ENCODE data around the gene PTPN23.

Gene PTPN23

GRCh38 chr3:47385796-47386195 lies 5.0 kb downstream of the PTPN23 start:
- H3K4me1 ChIP-seq = no peaks in the 10 kb centered on the region
- no peak overlapping the region for H3K4me3 ChIP-seq (ENCODE audit: low read depth, low read length)
- no peaks in the 10 kb centered on the region for H3K36me3 ChIP-seq
- no peak for DNase-seq
- no peaks in the 10 kb centered on the region for H3K27me3 ChIP-seq
- H3K9me3 ChIP-seq = no peaks in the 10 kb centered on the region
- TF ChIP-seq, protein P1, sequence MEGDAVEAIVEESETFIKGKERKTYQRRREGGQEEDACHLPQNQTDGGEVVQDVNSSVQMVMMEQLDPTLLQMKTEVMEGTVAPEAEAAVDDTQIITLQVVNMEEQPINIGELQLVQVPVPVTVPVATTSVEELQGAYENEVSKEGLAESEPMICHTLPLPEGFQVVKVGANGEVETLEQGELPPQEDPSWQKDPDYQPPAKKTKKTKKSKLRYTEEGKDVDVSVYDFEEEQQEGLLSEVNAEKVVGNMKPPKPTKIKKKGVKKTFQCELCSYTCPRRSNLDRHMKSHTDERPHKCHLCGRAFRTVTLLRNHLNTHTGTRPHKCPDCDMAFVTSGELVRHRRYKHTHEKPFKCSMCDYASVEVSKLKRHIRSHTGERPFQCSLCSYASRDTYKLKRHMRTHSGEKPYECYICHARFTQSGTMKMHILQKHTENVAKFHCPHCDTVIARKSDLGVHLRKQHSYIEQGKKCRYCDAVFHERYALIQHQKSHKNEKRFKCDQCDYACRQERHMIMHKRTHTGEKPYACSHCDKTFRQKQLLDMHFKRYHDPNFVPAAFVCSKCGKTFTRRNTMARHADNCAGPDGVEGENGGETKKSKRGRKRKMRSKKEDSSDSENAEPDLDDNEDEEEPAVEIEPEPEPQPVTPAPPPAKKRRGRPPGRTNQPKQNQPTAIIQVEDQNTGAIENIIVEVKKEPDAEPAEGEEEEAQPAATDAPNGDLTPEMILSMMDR (IDR thresholded peaks at IDR 0.05; ENCODE audit: low read depth, low read length) = no peak

DNA sequence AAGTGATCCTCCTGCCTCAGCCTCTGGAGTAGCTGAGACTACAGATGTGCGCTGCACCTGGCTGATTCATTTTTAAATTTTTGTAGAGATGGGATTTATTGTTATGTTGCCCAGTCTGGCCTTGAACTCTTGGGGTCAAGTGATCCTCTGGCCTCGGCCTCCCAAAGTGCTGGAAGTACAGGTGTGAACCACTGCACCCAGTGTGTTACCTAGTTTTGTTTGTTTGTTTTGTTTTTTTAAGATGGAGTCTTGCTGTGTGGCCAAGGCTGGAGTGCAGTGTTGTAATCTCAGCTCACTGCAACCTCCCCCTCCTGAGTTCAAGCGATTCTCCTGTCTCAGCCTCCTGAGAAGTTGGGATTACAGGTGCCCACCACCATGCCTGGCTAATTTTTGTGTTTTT lies 12.1 kb downstream of the PTPN23 start:
- DNase-seq = no peak
- Histone ChIP-seq H3K27me3 (no peaks in the 10 kb centered on the region), H3K36me3 (no peaks in the 10 kb centered on the region), H3K9me3 (no peaks in the 10 kb centered on the region), H3K4me1 (no peaks in the 10 kb centered on the region), H3K4me3 (ENCODE audit: low read depth, low read length) (no peak overlapping the region)
- TF ChIP-seq, protein P1 (IDR thresholded peaks at IDR 0.05; ENCODE audit: low read depth, low read length) = no peak

GRCh38 chr3:47394140-47394870 lies 13.5 kb downstream of the PTPN23 start:
- TF ChIP-seq, protein P1 (IDR thresholded peaks at IDR 0.05; ENCODE audit: low read depth, low read length) = no peak
- H3K36me3 ChIP-seq = no peaks in the 10 kb centered on the region
- no peaks in the 10 kb centered on the region for H3K4me1 ChIP-seq
- DNase-seq = no peak
- no peak overlapping the region for H3K4me3 ChIP-seq (ENCODE audit: low read depth, low read length)
- no peaks in the 10 kb centered on the region for H3K27me3 ChIP-seq
- H3K9me3 ChIP-seq = no peaks in the 10 kb centered on the region

DNA sequence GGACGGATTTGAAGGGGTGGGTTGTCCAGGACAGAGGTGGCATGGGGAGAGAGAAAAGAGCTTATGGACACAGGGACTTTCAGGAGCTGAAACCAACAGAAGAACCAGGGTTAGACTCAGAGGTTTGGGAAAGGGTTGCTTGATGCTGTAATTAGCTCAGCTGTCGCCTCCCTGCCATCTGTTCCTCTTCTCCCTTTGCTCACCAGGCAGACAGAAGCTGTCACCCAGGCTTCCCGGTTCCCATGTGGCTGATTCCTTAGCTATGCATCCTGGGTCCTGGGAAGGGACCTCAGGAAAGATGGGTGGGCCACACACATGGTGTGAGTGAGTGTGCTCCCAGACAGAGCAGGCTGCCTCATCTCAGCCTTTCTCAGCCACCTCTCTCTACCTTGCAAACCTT lies 14.1 kb downstream of the PTPN23 start:
- Histone ChIP-seq H3K4me3 (ENCODE audit: low read depth, low read length) (no peak overlapping the region), H3K36me3 (no peaks in the 10 kb centered on the region), H3K4me1 (no peaks in the 10 kb centered on the region), H3K27me3 (no peaks in the 10 kb centered on the region), H3K9me3 (no peaks in the 10 kb centered on the region)
- DNase-seq = no peak
- TF ChIP-seq, protein P1 (IDR thresholded peaks at IDR 0.05; ENCODE audit: low read depth, low read length) = no peak

GRCh38 chr3:47398228-47398627 lies 17.4 kb downstream of the PTPN23 start:
- Histone ChIP-seq H3K4me1 (no peaks in the 10 kb centered on the region), H3K4me3 (ENCODE audit: low read depth, low read length) (no peak overlapping the region), H3K36me3 (no peaks in the 10 kb centered on the region), H3K9me3 (no peaks in the 10 kb centered on the region), H3K27me3 (no peaks in the 10 kb centered on the region)
- DNase-seq = no peak
- TF ChIP-seq, protein P1 (IDR thresholded peaks at IDR 0.05; ENCODE audit: low read depth, low read length) = no peak

DNA sequence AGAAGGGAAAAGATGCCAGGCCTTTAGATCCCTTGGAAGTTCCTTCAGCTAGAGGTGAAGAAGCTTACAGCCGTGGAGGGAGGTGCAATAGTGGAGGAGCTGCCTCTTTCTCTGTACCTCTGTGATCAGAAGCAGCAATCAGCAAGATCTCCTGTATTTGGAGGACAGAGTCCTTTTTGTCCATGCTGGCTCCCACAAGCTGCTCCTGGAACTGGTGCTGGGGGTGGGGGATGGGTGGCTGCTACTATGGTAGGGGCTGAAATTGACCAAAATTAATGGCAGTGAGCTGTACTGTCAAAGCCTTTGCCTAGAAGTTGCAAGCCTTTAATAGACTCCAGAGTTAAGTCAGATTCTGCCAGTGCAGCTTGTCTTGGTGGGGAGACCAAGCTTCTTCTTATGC lies 18.2 kb downstream of the PTPN23 start:
- Histone ChIP-seq H3K36me3 (no peaks in the 10 kb centered on the region), H3K4me1 (no peaks in the 10 kb centered on the region), H3K27me3 (no peaks in the 10 kb centered on the region), H3K4me3 (ENCODE audit: low read depth, low read length) (no peak overlapping the region), H3K9me3 (no peaks in the 10 kb centered on the region)
- DNase-seq = no peak
- TF ChIP-seq, protein P1 (IDR thresholded peaks at IDR 0.05; ENCODE audit: low read depth, low read length) = no peak

All from BE2C (cell line).